ENCODE results near the gene TBK1.
"Not testable (repeated sequence)": the region's sequence is repeated elsewhere in the genome, so short reads cannot be mapped to it uniquely, and the experiment has no call there.

Gene TBK1

GRCh38 chr12:64497484-64497883 is 45.6 kb downstream of the TBK1 start:
- no peak for DNase-seq (ENCODE audit: low spot score)

- no peak for DNase-seq (ENCODE audit: low spot score)
Observed at GRCh38 chr12:64497903-64498302, 46.0 kb downstream of the TBK1 start.

- no peak for DNase-seq (ENCODE audit: low spot score)
Observed at GRCh38 chr12:64500394-64500793, 48.5 kb downstream of the TBK1 start.

GRCh38 chr12:64501486-64501885 is 49.6 kb downstream of the TBK1 start:
- DNase-seq (ENCODE audit: low spot score), result no peak

- DNase-seq (ENCODE audit: low spot score), result no peak
Observed at GRCh38 chr12:64506955-64507354, 55.0 kb downstream of the TBK1 start.

GRCh38 chr12:64510667-64511066 is 58.7 kb downstream of the TBK1 start:
- DNase-seq (ENCODE audit: low spot score), result no peak

GRCh38 chr12:64518396-64518795 is 66.5 kb downstream of the TBK1 start:
- DNase-seq (ENCODE audit: low spot score), result no peak

- no peak for DNase-seq (ENCODE audit: low spot score)
Observed at GRCh38 chr12:64521833-64522232, 69.9 kb downstream of the TBK1 start.

- no peak for DNase-seq (ENCODE audit: low spot score)
Observed at GRCh38 chr12:64522316-64522715, 70.4 kb downstream of the TBK1 start.

- no peak for DNase-seq (ENCODE audit: low spot score)
Observed at GRCh38 chr12:64522807-64523206, 70.9 kb downstream of the TBK1 start.

- DNase-seq (ENCODE audit: low spot score), result not testable (repeated sequence)
Observed at GRCh38 chr12:64523565-64524444, 71.9 kb downstream of the TBK1 start.

GRCh38 chr12:64525461-64526160 is 73.7 kb downstream of the TBK1 start:
- no peak for DNase-seq (ENCODE audit: low spot score)

- DNase-seq (ENCODE audit: low spot score), result no peak
Observed at GRCh38 chr12:64526859-64527258, 74.9 kb downstream of the TBK1 start.

GRCh38 chr12:64528616-64529015 is 76.7 kb downstream of the TBK1 start:
- DNase-seq (ENCODE audit: low spot score), result no peak

- DNase-seq (ENCODE audit: low spot score), result no peak
Observed at GRCh38 chr12:64530566-64530965, 78.6 kb downstream of the TBK1 start.

- peak; percentile 33 for DNase-seq (ENCODE audit: low spot score)
Observed at GRCh38 chr12:64531665-64532334, 79.9 kb downstream of the TBK1 start.

GRCh38 chr12:64532734-64533351 is 80.9 kb downstream of the TBK1 start:
- DNase-seq (ENCODE audit: low spot score), result no peak

- no peak for DNase-seq (ENCODE audit: low spot score)
Observed at GRCh38 chr12:64534672-64535199, 82.8 kb downstream of the TBK1 start.

- no peak for DNase-seq (ENCODE audit: low spot score)
Observed at GRCh38 chr12:64538121-64538520, 86.2 kb downstream of the TBK1 start.

- DNase-seq (ENCODE audit: low spot score), result not testable (repeated sequence)
Observed at GRCh38 chr12:64542409-64543047, 90.6 kb downstream of the TBK1 start.

GRCh38 chr12:64544371-64545080 is 92.6 kb downstream of the TBK1 start:
- no peak for DNase-seq (ENCODE audit: low spot score)
